Heart left ventricle (tissue), 11 donors: ENCODE results near the gene UBAP1. TPM values are rescaled to one million over a fixed set of nuclear protein-coding genes. Genes with fewer than 3 reads are reported as not detected.

ENCODE experiments used
- polyA plus RNA-seq, 2 donors: library from polyadenylated mRNA; stranded (reverse); fragments of 200-250 nt; gene quantifications; one replicate each; pipeline ENCODE4 v1.2.3, GENCODE V29; 2013
- total RNA-seq, 9 donors: library from RNA; depleted of rRNA in 2 of 9; stranded (reverse); fragments of >200 nt in 2 of 9; fragmentation: NEBNext Ultra II Directional in 3 of 9; extraction: Animal tissue kit (Norgen Biotek cat#: 25700) in 3 of 9; gene quantifications; one replicate each; pipeline versions ENCODE4 v1.1.0 to v1.2.4, GENCODE V29; 2016 to 2023
- donor health status: ischemic (EF 13 %, LVEDD 7.1; RV severe dilation, severe dysfunction).
- donor health status: healthy with polysubstance abuse.
- donor health status: DM: no; HTN: yes; CAD: no.
- donor health status: DM: no; HTN: no; CAD: no.
- donor health status: ischemic (EF 25% LVEDD 5.7; RV mildly dilated, moderate dysfunction).
- donor health status: healthy.
- donor health status: DM: yes; HTN: yes; CAD: no.
- donor health status: PGD.
- donor health status: nonischemic (EF 23%, LVEDD 6.1; RV moderate dilation, normal function).

The UBAP1 gene
- total and polyA plus RNA-seq, 11 donors, result 18.7 to 66.1 (median 43.1) TPM

Other genes with a start within 250 kb of the UBAP1 start
- 10 to 100 TPM; 22.6 to 36.2 (median 30.7) TPM for gene UBAP2, start 130.2 kb upstream of the UBAP1 start, total RNA-seq
- 10 to 100 TPM; 12.9 to 15.2 TPM for gene UBAP2, start 130.2 kb upstream of the UBAP1 start, polyA plus RNA-seq
- gene DCAF12, start 52.3 kb upstream of the UBAP1 start, total RNA-seq, result 10 to 100 TPM; 14.2 to 29.4 (median 16.7) TPM
- gene DCAF12, start 52.3 kb upstream of the UBAP1 start, polyA plus RNA-seq, result 10 to 100 TPM in 1 of 2 donors, 1 to 10 TPM in 1; 5.6 to 17.8 TPM
- gene KIF24, start 150.2 kb downstream of the UBAP1 start, total RNA-seq, result 1 to 10 TPM in 2 of 9 donors, under 1 TPM in 7; 0.25 to 1.6 (median 0.67) TPM
- under 1 TPM; 0.19 to 0.64 TPM for gene KIF24, start 150.2 kb downstream of the UBAP1 start, polyA plus RNA-seq
- 10 to 100 TPM; 14.1 to 21.3 (median 17.2) TPM for gene NUDT2, start 150.5 kb downstream of the UBAP1 start, total RNA-seq
- 10 to 100 TPM; 19.4 to 27.6 TPM for gene NUDT2, start 150.5 kb downstream of the UBAP1 start, polyA plus RNA-seq
- gene MYORG, start 197.9 kb downstream of the UBAP1 start, total RNA-seq, result 10 to 100 TPM in 1 of 9 donors, 1 to 10 TPM in 8; 3.5 to 10.2 (median 6.7) TPM
- 1 to 10 TPM; 1.3 to 5.9 TPM for gene MYORG, start 197.9 kb downstream of the UBAP1 start, polyA plus RNA-seq